GM19351 (cell line): Measurements from ENCODE around the gene CP.

ENCODE experiments used
- ATAC-seq: cut with Tn5 transposase; IDR thresholded peaks from one replicate; pipeline ENCODE4 v1.9.1; 2021; ENCODE audit warnings: mild to moderate bottlenecking, moderate library complexity; ENCODE audit not compliant: unreplicated experiment

Gene CP

DNA sequence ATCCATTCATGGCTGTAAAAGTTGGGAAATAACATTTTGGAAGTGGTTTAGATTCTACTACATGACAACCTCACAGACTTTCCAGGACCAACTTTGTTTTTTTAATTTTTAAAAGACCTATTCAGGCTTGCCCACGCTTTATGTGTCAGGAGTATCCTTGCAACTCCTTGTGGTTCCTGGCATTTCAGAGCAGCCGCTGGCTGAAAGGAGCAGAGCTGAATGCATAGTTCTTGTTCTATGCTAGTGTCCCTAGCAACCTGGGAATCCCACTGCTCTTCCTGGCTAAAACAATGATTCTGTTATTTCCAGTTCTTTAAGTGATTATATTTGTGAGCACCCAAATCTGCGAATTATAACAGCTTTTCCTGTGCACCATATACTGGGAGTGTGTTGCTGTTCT, 34.9 kb downstream of the CP start:
- no peak for ATAC-seq

DNA sequence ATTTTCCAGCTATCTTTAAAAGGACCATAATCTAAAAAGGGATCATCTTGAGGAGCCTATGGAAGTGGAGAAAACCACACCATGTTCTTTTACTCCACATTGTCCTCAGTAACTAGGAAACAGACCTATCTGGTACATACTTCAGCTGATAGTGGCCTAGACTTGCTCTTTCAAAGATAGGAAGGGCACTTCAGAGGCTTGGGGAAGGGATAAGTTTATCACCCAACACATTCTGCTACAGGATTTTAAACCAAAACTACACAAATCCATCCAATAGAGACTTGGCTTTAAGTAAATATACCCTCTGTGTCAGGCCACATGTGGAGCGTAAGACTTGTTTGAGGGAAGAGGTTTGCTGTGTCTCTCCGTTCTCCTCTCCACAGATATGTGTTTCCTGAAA, 35.4 kb downstream of the CP start:
- ATAC-seq: no peak

DNA sequence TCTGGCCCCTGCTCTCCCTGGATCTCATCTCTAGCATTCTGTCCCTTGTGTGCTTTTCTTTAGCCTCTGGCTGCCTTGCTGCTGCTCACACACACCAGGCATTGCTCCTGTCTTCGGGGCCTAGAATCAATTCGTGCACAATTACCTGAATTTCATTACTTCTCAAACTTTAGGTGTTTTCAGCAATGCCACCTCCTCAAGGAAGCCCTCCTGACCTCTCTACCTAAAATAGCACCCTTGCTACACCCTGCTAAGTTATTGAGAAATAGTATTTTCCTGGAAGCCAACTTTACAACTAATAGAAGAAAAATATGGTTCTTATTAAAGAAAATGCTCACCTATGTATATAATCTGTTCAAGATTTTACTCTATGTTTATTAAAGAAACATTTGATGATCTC, 40.4 kb downstream of the CP start:
- ATAC-seq: no peak

DNA sequence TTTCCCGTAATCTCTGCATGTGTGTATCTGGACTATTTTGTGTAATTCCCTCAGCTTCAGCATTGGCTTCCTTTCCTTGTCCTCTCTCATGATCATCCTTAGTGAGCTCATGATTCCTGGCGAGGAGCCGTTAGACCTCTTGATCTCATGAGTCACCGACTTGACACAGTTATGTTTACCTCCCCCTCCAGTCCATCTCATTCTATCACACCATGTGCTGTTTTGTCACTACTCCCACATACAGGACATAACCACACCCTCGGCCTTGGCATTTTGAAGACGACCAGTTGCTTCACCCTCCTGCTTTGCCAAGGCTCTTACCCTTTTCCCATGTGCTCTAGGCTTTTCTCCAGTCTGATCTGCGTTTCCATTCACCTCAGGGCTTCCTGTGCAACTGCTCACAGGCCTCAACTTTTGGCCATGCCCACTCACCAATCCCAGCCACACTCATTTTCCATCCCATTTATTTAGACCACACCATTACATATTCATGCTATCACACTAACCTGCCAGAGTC, 41.5 kb downstream of the CP start:
- ATAC-seq: no peak

DNA sequence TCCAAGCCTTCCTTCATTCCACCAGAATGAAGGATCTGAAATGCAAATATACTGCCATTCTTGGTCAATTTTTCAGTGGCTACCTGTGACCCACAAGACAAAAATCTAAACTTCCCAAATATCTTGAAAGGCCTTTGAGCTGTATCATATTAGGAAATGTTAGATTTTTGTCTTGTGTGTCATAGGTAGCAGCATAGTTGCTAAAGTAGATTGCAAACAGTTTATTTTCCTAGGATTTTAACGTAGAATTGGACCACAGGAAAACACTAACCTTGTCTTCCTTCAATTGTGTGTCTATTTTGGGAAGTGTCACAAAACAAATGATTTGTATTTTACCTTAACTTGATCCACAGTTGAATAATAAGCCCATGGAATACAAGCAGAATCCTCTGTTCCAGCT, 42.4 kb downstream of the CP start:
- ATAC-seq: no peak

DNA sequence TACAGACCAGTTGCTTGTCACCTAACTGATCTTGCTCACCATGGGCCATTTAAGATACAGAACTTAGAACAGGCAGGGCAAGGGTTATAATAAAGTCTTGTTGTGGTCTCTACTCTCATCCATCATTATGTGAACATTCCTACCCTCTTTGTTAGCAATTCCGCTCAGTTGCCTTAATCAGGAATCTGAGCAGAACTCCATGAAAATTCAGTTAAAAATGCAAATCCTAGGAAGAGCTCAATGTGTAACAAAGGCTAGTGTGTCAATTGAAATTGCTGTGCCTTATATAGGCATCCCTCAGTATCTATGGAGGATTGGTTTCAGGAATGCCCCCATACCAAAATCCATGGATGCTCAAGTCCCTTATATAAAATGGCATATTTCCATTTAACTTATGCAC, 44.5 kb downstream of the CP start:
- no peak for ATAC-seq

DNA sequence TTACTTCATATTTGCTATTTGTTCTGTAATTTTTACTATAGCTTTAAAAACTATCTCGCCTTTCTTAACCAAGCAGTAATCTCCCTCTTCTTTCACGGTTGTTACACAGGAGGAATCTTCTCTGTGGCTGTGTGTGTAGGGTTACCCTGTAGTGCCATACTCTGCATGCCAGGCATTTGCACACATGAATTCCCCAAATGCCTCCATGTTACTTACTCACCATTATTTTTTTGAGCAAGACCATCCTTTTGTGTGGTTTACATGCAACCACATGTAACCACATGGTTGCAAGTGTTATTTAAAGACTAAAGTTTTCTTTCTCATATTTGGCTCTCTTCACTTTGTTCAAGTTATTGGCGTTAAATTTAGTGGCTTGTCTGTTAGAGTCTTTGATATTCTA, 46.7 kb downstream of the CP start:
- ATAC-seq: peak; percentile 93

DNA sequence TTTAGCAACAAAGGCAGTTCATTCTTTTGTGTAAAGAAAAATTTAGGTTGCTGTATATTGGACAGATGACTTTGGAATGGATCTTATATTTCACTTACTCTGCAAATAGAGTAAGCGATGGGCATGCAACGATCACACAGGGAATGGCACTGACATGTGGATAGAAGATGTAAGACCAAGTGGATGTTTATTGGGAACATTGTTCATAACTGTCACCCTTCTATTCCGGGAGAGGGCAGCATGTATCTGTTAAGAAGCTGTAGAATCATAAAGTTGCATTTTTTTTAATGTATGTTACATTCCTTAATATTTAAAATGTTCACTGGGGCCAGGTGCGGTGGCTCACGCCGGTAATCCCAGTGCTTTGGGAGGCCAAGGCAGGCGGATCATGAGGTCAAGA, 51.0 kb downstream of the CP start:
- ATAC-seq: no peak

DNA sequence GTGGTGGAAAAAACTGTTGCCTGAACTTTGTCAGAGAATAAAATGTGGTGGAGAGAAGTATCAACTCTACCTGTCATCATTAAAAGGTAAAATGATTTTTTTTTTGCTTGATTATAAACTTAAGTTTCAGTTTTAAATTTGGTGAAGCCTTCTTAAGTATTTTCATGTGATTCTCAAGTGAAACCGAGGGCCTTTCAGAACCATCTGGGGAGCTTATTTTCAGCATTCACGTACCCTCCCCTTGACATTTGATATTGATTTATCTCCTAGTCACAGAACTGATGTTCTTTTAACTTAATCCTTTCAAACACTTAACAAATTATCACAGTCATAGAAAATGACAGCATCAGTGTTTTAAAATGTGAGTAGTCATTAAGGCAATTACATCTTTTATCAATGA, 53.7 kb downstream of the CP start:
- ATAC-seq: no peak

DNA sequence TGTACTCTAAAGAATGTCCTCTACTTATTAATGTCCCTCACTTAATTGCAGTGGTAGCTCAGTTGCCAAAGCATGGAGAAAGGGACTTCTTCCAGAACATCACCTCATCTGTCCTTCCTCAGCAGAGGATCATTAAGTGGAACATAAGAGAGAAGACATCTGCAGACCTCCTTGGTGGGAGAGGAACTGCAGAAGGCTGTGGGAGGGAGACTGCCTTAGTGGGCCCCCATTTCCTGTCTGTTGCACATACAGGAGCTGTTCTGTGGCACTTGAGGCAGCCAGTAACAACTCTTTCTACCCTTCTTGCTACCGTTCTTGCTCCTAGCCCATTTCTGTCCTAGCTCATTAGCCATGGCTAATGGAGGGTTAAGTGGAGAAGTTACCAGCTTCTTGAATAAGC, 58.6 kb downstream of the CP start:
- ATAC-seq: no peak

DNA sequence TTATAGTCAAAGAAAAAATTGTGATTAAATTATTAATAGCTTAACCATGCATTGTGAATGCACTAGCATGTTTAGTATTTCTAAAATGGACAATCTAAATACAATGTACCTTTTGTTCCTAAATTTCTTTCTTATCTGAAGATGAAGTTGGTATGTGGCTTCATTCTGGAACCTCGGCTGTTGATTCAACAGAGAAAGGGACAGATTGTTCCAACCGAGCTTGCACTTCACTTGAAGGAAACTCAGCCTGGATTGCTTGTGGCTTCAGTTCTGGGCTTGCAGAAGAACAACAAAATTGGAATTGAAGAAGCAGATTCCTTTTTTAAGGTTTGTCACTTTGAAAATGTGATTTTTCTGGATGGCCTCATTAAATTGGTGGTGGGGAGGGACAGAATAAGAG, 59.6 kb downstream of the CP start:
- no peak for ATAC-seq

DNA sequence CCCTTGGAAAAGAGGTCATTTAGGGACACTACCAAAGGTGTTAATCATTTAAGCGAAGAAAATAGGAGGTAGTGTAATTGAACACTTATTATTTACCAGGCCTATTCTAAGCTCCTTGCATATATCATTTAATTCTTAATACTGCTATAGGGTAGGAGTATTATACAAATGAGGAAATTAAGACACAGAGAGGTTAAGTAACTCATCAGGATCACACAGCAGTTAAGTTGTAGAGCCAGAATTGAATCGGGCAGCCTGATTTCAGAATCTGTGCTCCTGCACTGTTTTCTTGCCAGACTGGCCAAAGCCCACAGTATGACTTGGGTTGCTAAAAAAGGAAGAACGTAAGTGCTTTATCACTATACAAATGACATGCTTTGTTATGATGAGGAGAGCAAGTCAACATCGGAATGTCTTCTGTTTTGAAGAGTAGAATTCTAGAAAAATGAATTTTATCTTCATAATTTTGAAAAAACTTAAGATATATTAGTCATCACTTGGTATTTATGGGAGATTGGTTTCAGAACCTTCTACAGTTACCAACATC, 60.8 kb downstream of the CP start:
- ATAC-seq: no peak

DNA sequence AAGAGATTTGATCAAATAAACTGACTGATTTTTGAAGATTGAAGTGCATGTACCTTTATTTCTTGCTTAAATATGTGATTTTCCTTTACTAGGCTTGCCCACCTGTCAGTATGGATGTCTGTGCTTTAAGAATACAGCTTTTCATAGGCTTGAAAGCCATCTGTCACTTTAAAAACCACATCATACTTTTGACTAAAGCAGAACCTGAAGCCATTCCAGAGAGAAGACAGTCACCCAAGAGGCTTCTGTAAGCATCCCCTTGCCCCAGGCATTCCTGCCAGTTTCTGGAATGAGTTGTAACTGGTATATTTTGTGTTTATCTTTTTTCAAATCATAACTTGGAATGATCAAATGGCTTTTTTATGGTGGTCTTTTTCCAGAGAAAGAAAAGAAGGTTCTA, 68.2 kb downstream of the CP start:
- no peak for ATAC-seq

DNA sequence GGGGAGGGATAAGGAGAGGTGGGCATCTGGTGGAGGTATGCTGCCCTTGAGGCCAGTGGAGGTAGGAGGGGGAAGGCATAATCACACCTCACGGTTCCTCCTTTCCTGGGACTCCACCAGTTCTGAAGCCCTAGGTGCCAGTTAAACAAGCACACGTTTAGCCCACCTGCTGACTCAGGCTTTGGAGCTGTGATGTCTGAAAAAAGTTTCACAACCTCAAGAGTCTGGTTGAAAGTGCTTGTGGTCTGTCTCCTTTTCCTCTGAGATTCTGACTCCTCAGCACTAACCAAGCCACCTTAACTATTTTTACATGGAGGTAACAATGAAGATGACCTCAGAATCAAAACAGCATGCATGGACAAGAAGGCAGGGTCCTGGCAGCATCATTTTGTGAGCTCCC, 69.2 kb downstream of the CP start:
- peak; percentile 97 for ATAC-seq

DNA sequence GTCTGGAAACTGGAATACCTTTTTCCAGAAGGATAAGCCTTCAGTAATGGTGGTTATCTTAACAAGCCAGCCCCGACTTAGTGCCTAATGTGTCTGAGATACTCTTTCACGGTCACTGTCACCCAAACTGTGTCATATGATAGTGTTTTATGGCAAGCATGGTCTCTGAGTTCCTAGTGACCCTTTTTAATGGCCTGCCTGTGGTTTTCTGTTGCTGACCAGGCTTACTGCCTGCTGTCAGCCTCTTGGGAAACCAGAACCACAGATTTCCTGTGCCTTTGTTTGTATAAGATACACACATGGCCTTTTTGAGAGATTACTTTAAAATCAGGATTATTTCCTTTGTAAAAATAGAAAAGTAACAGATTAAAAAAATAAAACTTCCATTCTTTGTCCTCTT, 69.8 kb downstream of the CP start:
- ATAC-seq: no peak

DNA sequence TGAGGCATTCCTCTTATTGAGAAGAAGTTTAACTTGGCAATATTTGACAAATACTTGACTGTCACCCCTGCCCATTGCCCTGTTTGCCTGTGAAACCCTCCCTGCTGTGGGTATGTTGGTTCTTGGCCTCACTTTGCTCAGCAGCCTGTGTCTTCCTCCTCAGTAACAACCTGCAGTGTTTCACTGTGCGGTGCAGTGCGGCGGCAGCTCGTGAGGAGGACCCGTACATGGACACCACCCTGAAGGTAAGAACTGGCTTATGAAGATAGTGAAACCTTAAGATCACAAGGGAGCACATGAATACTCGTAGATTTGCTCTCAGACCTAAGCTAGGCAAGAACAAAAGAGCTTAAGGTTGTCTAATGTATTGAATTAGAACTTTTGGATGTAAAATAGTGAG, 71.2 kb downstream of the CP start:
- no peak for ATAC-seq

DNA sequence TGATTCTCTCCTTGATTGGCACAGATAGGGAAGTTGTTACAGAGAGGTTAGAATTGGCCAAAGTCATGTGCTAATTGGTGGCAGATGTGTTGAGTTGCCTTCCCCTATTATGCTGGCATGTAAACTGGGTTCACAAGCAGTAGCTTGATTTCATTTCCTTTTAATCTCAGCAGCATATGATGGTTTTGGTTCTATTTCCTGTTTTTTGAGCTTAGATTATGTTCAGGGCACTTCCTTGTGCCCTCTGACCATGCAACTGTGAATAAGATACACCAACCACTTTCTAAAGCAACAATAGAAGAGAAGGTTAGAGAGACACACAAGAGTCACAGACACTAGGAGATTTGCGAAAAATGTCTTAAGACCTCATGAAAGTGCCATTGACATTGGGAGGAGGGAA, 75.7 kb downstream of the CP start:
- ATAC-seq: peak; percentile 70

DNA sequence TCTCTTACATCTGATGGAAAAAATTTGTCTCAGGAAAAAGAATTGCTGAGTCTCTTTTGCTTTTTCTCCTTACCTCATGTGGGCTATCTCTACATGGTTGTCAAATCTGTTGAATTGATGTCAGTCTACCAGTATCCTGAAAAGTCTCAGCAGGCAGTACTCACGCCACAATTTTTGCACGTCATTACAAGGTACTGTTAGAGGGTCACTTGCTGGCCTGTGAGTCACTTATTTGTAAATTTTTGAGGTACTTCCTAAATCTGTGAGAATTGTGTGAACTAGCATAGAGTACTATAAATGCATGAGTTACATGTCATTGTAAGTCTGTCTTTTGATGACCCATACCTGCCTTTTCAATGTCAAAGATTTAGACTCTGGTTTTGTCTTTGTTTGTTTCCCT, 76.3 kb downstream of the CP start:
- ATAC-seq: peak; percentile 34

DNA sequence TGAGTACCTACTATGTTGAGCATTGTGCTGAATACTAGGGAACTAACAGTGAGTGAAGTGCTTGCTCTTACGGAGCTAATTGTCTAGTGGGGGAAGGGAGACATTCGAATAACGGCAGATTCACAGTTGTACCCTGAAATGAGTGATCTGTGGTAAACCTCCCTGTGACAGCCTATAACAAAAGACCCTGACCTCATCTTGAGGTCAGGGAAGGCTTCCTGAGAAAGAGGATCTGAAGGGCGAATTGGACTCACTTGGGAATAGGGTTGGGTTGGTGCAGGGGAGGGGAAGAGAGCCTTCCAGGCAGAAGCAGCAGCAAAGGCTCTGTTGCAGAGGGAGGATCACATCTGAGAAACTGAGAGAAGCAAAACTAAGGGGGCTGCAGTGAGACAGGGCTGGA, 78.9 kb downstream of the CP start:
- ATAC-seq: no peak

DNA sequence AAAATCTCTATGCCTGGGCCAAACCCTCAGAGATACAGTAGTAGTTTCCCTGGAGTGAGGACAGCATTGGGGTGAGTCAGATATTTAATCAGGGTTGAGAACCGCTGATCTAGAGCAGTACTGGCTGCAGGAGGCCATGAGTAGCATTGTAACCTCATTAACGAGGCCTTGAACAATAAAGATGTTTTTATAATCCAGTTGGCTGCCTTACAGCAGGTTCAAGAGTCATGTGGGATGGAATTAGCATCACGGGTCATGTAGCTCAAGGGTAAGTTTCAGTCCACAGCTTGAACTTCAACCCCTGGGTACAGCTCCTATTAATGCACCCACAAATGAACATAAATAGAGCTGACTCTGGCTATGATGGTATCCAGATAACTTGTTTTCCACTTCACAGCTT, 87.1 kb downstream of the CP start:
- no peak for ATAC-seq

DNA sequence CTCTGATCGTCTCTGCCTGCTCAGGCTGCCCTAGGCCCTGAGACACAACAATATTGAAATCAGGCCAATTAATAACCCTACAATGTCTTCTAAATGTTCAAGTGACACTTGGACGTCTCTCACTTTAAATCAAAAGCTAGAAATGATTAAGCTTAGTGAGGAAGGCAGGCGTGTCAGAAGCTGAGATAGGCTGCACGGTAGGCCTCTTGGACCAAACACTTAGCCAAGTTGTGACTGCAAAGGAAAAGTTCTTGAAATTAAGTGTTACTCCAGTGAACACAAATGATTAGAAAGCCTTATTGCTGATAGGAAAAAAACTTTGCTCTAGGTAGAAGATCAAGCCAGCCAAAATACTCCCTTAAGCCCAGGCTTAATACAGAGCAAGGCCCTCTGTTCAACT, 90.0 kb downstream of the CP start:
- ATAC-seq: no peak

DNA sequence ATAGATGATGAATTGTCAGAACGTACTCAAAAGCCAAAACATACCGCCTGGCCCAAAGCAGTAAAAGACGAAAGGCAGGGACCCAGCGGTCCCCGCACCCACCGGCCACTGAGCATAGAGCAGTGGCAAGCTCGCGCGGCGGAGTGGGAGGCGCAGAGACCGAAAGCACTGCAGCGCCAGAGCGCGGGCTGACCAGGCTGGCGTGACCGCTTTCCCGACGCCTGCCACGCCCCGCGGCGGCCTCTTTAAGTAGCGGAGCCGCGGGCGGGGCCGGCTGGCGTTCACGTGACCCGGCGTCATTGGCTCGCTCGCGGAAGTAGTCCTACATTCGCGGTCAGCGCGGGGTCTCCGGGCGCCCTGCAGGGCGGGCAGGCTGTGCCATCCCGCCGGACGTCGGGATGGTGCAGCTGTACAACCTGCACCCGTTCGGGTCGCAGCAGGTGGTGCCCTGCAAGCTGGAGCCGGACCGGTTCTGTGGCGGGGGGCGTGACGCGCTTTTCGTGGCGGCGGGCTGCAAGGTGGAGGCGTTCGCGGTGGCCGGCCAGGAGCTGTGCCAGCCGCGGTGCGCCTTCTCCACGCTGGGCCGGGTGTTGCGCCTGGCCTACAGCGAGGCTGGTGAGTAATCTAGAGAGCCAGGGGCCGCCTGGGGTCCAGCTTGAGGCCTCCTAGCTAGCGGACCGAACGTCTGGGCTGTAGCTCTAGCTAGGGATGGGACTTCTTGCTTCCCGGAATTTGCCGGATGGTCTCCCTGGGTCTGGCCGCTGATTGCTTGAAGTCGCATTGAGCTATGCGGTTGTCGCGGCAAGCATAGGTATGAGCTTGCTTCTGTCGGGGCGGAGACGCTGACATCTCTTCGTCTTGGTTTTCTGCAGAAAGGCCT, 92.1 kb downstream of the CP start, which contains the start of gene HPS3:
Gene HPS3 (plus strand): TSS at position 313 of the 880 bp plus-strand sequence. CDS start 86 bp downstream, at position 399.
- peak; percentile 90 for ATAC-seq

DNA sequence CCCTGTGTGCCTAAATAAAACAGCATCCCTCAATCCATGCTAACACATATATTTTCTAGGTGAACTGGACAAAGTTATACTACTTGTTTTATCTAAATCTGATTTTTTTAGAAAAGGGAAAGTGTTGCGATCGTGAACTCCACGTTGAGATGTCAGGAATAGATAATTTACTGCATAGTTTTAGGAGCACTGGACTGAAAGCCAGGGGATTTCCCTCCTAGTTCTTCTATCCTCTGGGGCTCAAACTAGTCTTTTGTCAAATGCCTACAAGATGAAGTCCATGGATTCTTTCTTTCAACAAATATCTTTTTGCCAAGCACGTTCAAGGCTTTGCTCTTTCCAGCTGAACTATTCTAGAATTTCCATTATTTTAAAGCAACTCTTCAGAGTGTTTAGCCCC, 92.8 kb downstream of the CP start:
- no peak for ATAC-seq
